ENCODE data around the gene TBX1. TPM values are rescaled to one million over a fixed set of nuclear protein-coding genes. Genes with fewer than 3 reads are reported as not detected.

The TBX1 gene
- total RNA-seq, 1 donor from 2014 or later = 24.2 TPM

DNA sequence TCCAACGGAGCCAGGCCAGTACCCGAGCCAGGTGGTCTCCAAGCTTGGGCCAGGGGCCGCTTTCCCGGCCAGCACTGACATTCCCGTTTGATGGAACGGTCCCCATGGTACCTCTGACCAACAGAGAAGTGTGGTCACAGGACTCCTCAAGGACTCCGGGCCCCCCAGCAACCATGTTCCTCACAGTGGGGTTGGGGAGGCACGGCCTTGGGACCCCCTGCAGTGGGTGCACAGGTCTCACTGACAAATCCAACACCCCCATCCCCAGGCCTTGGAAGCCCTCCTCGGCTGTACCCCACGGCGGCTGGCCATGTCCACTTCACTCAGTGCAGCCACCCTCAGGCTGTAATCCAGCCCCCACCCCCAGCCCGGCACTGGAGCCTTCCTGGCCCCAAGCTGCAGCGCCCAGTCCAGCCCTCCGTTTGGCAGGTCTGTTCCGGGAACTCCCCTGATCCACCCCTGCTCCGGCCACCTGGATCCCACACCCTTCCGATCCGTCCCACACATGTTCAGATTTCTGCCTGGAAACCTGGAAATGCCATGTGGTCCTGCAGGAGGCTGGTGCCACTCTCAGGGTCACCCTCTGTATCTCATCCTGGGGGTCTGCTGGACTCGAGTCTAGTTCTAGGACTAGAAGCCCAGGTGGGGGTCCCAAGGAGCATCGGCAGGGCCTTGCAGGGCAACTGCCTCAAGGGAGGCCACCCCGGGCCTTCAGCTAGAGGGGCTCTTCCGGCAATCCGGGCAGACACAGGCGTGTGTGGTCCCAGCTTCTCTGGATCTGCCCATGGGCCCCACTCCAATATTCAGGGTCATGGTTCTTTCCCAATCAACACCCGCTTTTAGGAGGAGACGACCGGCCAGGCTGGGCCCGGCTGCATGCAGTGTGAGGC, 26.6 kb downstream of the TBX1 start:
- Mint-ChIP-seq H3K4me1 (ENCODE audit: unreplicated experiment) (no peaks in the 10 kb centered on the region), H3K4me3 (ENCODE audit: unreplicated experiment) (no peak overlapping the region), H3K36me3 (ENCODE audit: unreplicated experiment) (peaks cover 12% of the 10 kb centered on the region), H3K9me3 (ENCODE audit: unreplicated experiment) (peaks cover 12% of the 10 kb centered on the region), H3K27me3 (ENCODE audit: unreplicated experiment) (no peaks in the 10 kb centered on the region), H3K27ac (ENCODE audit: unreplicated experiment) (no peak overlapping the region)
- no peak for DNase-seq (ENCODE audit: extremely low spot score, unreplicated experiment)
- TF ChIP-seq, protein P1, sequence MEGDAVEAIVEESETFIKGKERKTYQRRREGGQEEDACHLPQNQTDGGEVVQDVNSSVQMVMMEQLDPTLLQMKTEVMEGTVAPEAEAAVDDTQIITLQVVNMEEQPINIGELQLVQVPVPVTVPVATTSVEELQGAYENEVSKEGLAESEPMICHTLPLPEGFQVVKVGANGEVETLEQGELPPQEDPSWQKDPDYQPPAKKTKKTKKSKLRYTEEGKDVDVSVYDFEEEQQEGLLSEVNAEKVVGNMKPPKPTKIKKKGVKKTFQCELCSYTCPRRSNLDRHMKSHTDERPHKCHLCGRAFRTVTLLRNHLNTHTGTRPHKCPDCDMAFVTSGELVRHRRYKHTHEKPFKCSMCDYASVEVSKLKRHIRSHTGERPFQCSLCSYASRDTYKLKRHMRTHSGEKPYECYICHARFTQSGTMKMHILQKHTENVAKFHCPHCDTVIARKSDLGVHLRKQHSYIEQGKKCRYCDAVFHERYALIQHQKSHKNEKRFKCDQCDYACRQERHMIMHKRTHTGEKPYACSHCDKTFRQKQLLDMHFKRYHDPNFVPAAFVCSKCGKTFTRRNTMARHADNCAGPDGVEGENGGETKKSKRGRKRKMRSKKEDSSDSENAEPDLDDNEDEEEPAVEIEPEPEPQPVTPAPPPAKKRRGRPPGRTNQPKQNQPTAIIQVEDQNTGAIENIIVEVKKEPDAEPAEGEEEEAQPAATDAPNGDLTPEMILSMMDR (IDR thresholded peaks at IDR 0.05) = no peak

DNA sequence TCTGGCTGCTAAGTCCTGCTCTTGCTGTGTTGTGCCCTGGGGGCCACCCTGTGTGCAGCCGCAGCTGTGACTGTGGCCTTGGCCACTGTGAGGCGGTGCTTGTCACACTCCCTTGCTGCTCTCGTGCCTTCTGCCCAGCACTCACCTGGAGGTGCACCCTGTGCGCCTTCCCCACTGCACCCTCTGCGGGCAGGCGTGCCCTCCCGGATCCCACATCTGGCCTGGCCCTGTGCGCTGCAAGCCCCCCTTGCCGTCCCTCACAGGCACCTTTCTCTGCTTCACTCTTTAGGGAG, 27.2 kb downstream of the TBX1 start:
- Mint-ChIP-seq H3K4me1 (ENCODE audit: unreplicated experiment) (no peaks in the 10 kb centered on the region), H3K36me3 (ENCODE audit: unreplicated experiment) (peaks cover 18% of the 10 kb centered on the region), H3K4me3 (ENCODE audit: unreplicated experiment) (no peak overlapping the region), H3K9me3 (ENCODE audit: unreplicated experiment) (peaks cover 17% of the 10 kb centered on the region), H3K27ac (ENCODE audit: unreplicated experiment) (no peak overlapping the region), H3K27me3 (ENCODE audit: unreplicated experiment) (no peaks in the 10 kb centered on the region)
- DNase-seq (ENCODE audit: extremely low spot score, unreplicated experiment) = no peak
- TF ChIP-seq, protein P1 (IDR thresholded peaks at IDR 0.05) = no peak

DNA sequence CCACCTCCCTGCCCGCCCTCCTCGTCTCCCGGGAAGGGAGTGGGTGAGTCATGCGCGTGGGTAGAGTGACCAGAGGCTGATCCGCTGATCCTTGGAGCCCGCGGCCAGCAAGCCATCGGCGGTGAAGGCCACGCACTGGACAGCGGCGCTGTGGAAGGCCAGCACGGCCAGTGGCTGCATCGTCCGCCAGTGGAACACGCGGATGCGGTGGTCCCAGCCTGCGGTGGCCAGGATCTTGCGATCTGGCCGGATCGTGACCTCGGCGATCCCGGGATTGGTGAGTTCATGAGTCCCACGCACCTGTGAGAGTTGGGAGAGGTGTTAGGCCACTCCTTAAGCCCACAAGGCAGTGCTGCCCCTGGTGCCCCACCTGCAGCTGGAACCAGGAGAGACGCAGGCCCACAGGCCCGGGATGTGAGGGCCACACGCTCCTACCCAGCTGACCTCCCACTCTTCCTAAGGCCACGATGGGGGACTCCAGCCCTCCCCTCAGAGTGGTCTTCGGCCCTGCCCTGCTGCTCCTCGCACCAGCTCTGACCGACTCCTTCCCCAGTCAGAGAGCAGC, 28.2 kb downstream of the TBX1 start:
- TF ChIP-seq, protein P1 (IDR thresholded peaks at IDR 0.05) = no peak
- H3K36me3 Mint-ChIP-seq (ENCODE audit: unreplicated experiment) = peaks cover 18% of the 10 kb centered on the region
- peaks cover 3% of the 10 kb centered on the region for H3K4me1 Mint-ChIP-seq (ENCODE audit: unreplicated experiment)
- peaks cover 24% of the 10 kb centered on the region for H3K9me3 Mint-ChIP-seq (ENCODE audit: unreplicated experiment)
- no peak for DNase-seq (ENCODE audit: extremely low spot score, unreplicated experiment)
- no peak overlapping the region for H3K27ac Mint-ChIP-seq (ENCODE audit: unreplicated experiment)
- no peaks in the 10 kb centered on the region for H3K27me3 Mint-ChIP-seq (ENCODE audit: unreplicated experiment)
- H3K4me3 Mint-ChIP-seq (ENCODE audit: unreplicated experiment) = no peak overlapping the region

DNA sequence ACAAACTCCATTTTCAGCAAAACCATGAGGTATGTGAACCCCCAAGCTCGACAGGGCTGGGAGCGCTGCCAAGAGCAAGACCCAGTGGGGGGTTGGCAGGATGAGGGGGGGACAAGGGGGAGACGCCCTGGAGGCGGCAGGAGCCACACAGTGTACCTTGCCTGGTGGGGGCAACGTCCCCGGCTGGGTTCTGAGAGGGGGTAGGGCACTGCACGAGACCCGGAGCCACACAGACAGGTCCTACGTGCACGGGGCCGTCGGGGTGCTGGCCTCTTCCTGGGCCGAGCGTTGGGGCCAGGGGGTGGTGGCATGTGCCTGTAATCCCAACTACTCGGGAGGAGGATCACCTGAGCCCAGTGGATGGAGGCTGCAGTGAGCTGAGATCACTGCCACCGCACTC, 28.8 kb downstream of the TBX1 start:
- no peak overlapping the region for H3K27ac Mint-ChIP-seq (ENCODE audit: unreplicated experiment)
- H3K36me3 Mint-ChIP-seq (ENCODE audit: unreplicated experiment) = peaks cover 18% of the 10 kb centered on the region
- TF ChIP-seq, protein P1 (IDR thresholded peaks at IDR 0.05) = no peak
- no peak overlapping the region for H3K4me3 Mint-ChIP-seq (ENCODE audit: unreplicated experiment)
- no peaks in the 10 kb centered on the region for H3K27me3 Mint-ChIP-seq (ENCODE audit: unreplicated experiment)
- H3K4me1 Mint-ChIP-seq (ENCODE audit: unreplicated experiment) = peaks cover 3% of the 10 kb centered on the region
- peaks cover 26% of the 10 kb centered on the region for H3K9me3 Mint-ChIP-seq (ENCODE audit: unreplicated experiment)
- no peak for DNase-seq (ENCODE audit: extremely low spot score, unreplicated experiment)

DNA sequence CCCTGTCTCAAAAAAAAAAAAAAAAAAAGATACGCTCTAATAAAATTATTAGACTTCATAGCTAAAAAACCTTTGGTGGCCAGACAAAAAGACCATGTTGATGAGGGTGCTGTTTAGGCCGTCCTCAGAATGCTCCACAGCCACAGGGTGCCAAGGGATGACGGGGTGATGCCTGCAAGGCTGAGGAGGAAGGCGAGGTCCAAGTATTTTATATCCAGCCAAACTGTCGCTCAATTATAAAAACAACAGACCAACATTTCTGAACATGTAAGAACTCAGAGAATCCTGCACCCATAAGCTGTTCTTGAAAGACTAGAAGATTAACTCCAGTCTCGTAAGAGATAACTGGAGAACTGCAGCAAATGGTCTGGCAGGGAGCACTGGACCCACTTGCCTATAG, 29.2 kb downstream of the TBX1 start:
- H3K27me3 Mint-ChIP-seq (ENCODE audit: unreplicated experiment) = no peaks in the 10 kb centered on the region
- H3K4me3 Mint-ChIP-seq (ENCODE audit: unreplicated experiment) = no peak overlapping the region
- peaks cover 26% of the 10 kb centered on the region for H3K9me3 Mint-ChIP-seq (ENCODE audit: unreplicated experiment)
- peaks cover 3% of the 10 kb centered on the region for H3K4me1 Mint-ChIP-seq (ENCODE audit: unreplicated experiment)
- DNase-seq (ENCODE audit: extremely low spot score, unreplicated experiment) = no peak
- H3K27ac Mint-ChIP-seq (ENCODE audit: unreplicated experiment) = no peak overlapping the region
- peaks cover 18% of the 10 kb centered on the region for H3K36me3 Mint-ChIP-seq (ENCODE audit: unreplicated experiment)
- TF ChIP-seq, protein P1 (IDR thresholded peaks at IDR 0.05) = no peak
